Measurements from ENCODE around the gene RER1.

Gene RER1

GRCh38 chr1:2391041-2391930, at the start of gene RER1, which contains the start of gene MORN1:
Gene RER1 (plus strand): TSS chr1:2391841. CDS start chr1:2395791, 3,950 bp downstream.
Gene MORN1 (minus strand): TSS chr1:2391554. CDS start chr1:2391533, 21 bp downstream.
- Histone ChIP-seq H3K27me3 (ENCODE audit: insufficient read depth, low read length) (no peaks in the 10 kb centered on the region), H3K9me3 (ENCODE audit: insufficient read depth, low read depth, low read length) (no peaks in the 10 kb centered on the region), H3K9ac (ENCODE audit: low read depth, low read length) (peak within 1 kb of the TSS; percentile 83), H3K4me3 (ENCODE audit: low read length) (peak within 1 kb of the TSS; percentile 90), H3K27ac (ENCODE audit: low read length) (no peak within 1 kb of the TSS), H3K4me1 (ENCODE audit: insufficient read depth, low read length) (peaks cover 7% of the 10 kb centered on the region), H3K36me3 (ENCODE audit: insufficient read depth, low read depth, low read length) (peaks cover 31% of the 10 kb centered on the region)

GRCh38 chr1:2342384-2343022, 49.1 kb upstream of the RER1 start:
- Histone ChIP-seq H3K36me3 (ENCODE audit: insufficient read depth, low read depth, low read length) (no peaks in the 10 kb centered on the region), H3K9ac (ENCODE audit: low read depth, low read length) (no peak overlapping the region), H3K4me3 (ENCODE audit: low read length) (no peak overlapping the region), H3K27me3 (ENCODE audit: insufficient read depth, low read length) (no peaks in the 10 kb centered on the region), H3K9me3 (ENCODE audit: insufficient read depth, low read depth, low read length) (no peaks in the 10 kb centered on the region), H3K4me1 (ENCODE audit: insufficient read depth, low read length) (no peaks in the 10 kb centered on the region), H3K27ac (ENCODE audit: low read length) (no peak overlapping the region)

GRCh38 chr1:2343023-2343935, 48.4 kb upstream of the RER1 start:
- no peaks in the 10 kb centered on the region for H3K36me3 ChIP-seq (ENCODE audit: insufficient read depth, low read depth, low read length)
- H3K4me1 ChIP-seq (ENCODE audit: insufficient read depth, low read length): no peaks in the 10 kb centered on the region
- H3K27ac ChIP-seq (ENCODE audit: low read length): no peak overlapping the region
- no peaks in the 10 kb centered on the region for H3K9me3 ChIP-seq (ENCODE audit: insufficient read depth, low read depth, low read length)
- no peaks in the 10 kb centered on the region for H3K27me3 ChIP-seq (ENCODE audit: insufficient read depth, low read length)
- H3K9ac ChIP-seq (ENCODE audit: low read depth, low read length): no peak overlapping the region
- H3K4me3 ChIP-seq (ENCODE audit: low read length): no peak overlapping the region

GRCh38 chr1:2344121-2344681, 47.4 kb upstream of the RER1 start:
- no peaks in the 10 kb centered on the region for H3K27me3 ChIP-seq (ENCODE audit: insufficient read depth, low read length)
- H3K9me3 ChIP-seq (ENCODE audit: insufficient read depth, low read depth, low read length): no peaks in the 10 kb centered on the region
- no peak overlapping the region for H3K4me3 ChIP-seq (ENCODE audit: low read length)
- H3K27ac ChIP-seq (ENCODE audit: low read length): no peak overlapping the region
- H3K4me1 ChIP-seq (ENCODE audit: insufficient read depth, low read length): no peaks in the 10 kb centered on the region
- H3K36me3 ChIP-seq (ENCODE audit: insufficient read depth, low read depth, low read length): no peaks in the 10 kb centered on the region
- no peak overlapping the region for H3K9ac ChIP-seq (ENCODE audit: low read depth, low read length)

GRCh38 chr1:2344744-2345296, 46.8 kb upstream of the RER1 start:
- Histone ChIP-seq H3K27me3 (ENCODE audit: insufficient read depth, low read length) (no peaks in the 10 kb centered on the region), H3K36me3 (ENCODE audit: insufficient read depth, low read depth, low read length) (no peaks in the 10 kb centered on the region), H3K9me3 (ENCODE audit: insufficient read depth, low read depth, low read length) (no peaks in the 10 kb centered on the region), H3K9ac (ENCODE audit: low read depth, low read length) (no peak overlapping the region), H3K27ac (ENCODE audit: low read length) (no peak overlapping the region), H3K4me1 (ENCODE audit: insufficient read depth, low read length) (no peaks in the 10 kb centered on the region), H3K4me3 (ENCODE audit: low read length) (no peak overlapping the region)

- Histone ChIP-seq H3K27ac (ENCODE audit: low read length) (no peak overlapping the region), H3K27me3 (ENCODE audit: insufficient read depth, low read length) (no peaks in the 10 kb centered on the region), H3K9ac (ENCODE audit: low read depth, low read length) (no peak overlapping the region), H3K9me3 (ENCODE audit: insufficient read depth, low read depth, low read length) (no peaks in the 10 kb centered on the region), H3K4me1 (ENCODE audit: insufficient read depth, low read length) (no peaks in the 10 kb centered on the region), H3K4me3 (ENCODE audit: low read length) (no peak overlapping the region), H3K36me3 (ENCODE audit: insufficient read depth, low read depth, low read length) (no peaks in the 10 kb centered on the region)
Observed at GRCh38 chr1:2345297-2346075, 46.2 kb upstream of the RER1 start.

- no peak overlapping the region for H3K4me3 ChIP-seq (ENCODE audit: low read length)
- no peaks in the 10 kb centered on the region for H3K9me3 ChIP-seq (ENCODE audit: insufficient read depth, low read depth, low read length)
- no peaks in the 10 kb centered on the region for H3K36me3 ChIP-seq (ENCODE audit: insufficient read depth, low read depth, low read length)
- no peaks in the 10 kb centered on the region for H3K27me3 ChIP-seq (ENCODE audit: insufficient read depth, low read length)
- no peak overlapping the region for H3K27ac ChIP-seq (ENCODE audit: low read length)
- no peaks in the 10 kb centered on the region for H3K4me1 ChIP-seq (ENCODE audit: insufficient read depth, low read length)
- H3K9ac ChIP-seq (ENCODE audit: low read depth, low read length): no peak overlapping the region
Observed at GRCh38 chr1:2346691-2347408, 44.8 kb upstream of the RER1 start.

- Histone ChIP-seq H3K36me3 (ENCODE audit: insufficient read depth, low read depth, low read length) (no peaks in the 10 kb centered on the region), H3K4me3 (ENCODE audit: low read length) (no peak overlapping the region), H3K4me1 (ENCODE audit: insufficient read depth, low read length) (no peaks in the 10 kb centered on the region), H3K9ac (ENCODE audit: low read depth, low read length) (no peak overlapping the region), H3K27ac (ENCODE audit: low read length) (no peak overlapping the region), H3K9me3 (ENCODE audit: insufficient read depth, low read depth, low read length) (no peaks in the 10 kb centered on the region), H3K27me3 (ENCODE audit: insufficient read depth, low read length) (no peaks in the 10 kb centered on the region)
Observed at GRCh38 chr1:2347409-2347785, 44.2 kb upstream of the RER1 start.

- H3K27ac ChIP-seq (ENCODE audit: low read length): no peak overlapping the region
- H3K9me3 ChIP-seq (ENCODE audit: insufficient read depth, low read depth, low read length): no peaks in the 10 kb centered on the region
- H3K4me1 ChIP-seq (ENCODE audit: insufficient read depth, low read length): no peaks in the 10 kb centered on the region
- H3K4me3 ChIP-seq (ENCODE audit: low read length): no peak overlapping the region
- no peak overlapping the region for H3K9ac ChIP-seq (ENCODE audit: low read depth, low read length)
- no peaks in the 10 kb centered on the region for H3K27me3 ChIP-seq (ENCODE audit: insufficient read depth, low read length)
- no peaks in the 10 kb centered on the region for H3K36me3 ChIP-seq (ENCODE audit: insufficient read depth, low read depth, low read length)
Observed at GRCh38 chr1:2347896-2348295, 43.7 kb upstream of the RER1 start.
